Stimulated activated memory B cell treated with anti-CD40 and anti-IgM and Interleukin-4, amounts not matched to agents 10 μg/mL and 1 μg/mL and 100 μg/mL, for 72 hours (primary cell): ENCODE results near the gene NXF1.
"Not testable (repeated sequence)": the region's sequence is repeated elsewhere in the genome, so short reads cannot be mapped to it uniquely, and the experiment has no call there.

Source experiments
- ATAC-seq: fragments of 150-1000 bp; cut with Tn5 transposase; 2 replicates; pipeline ENCODE4 v1.10.0; 2021
- H3K27ac Mint-ChIP-seq: one replicate; pipeline ENCODE4 v1.8.0; 2022; ENCODE audit warnings: mild to moderate bottlenecking, mixed read lengths
- H3K27me3 Mint-ChIP-seq: one replicate; pipeline ENCODE4 v1.8.0; 2022; ENCODE audit warnings: mixed read lengths
- H3K36me3 Mint-ChIP-seq: one replicate; pipeline ENCODE4 v1.8.0; 2022; ENCODE audit warnings: mixed read lengths
- H3K4me1 Mint-ChIP-seq: one replicate; pipeline ENCODE4 v1.8.0; 2022; ENCODE audit warnings: mixed read lengths
- H3K4me3 Mint-ChIP-seq: one replicate; pipeline ENCODE4 v1.8.0; 2022; ENCODE audit warnings: mild to moderate bottlenecking, moderate library complexity, mixed read lengths
- H3K9me3 Mint-ChIP-seq: one replicate; pipeline ENCODE4 v1.8.0; 2022; ENCODE audit warnings: mixed read lengths

The NXF1 gene

GRCh38 chr11:62778441-62778840 is 26.8 kb downstream of the NXF1 start:
- no peak overlapping the region for H3K27ac Mint-ChIP-seq
- H3K36me3 Mint-ChIP-seq: peaks cover 45% of the 10 kb centered on the region
- H3K27me3 Mint-ChIP-seq: no peaks in the 10 kb centered on the region
- peaks cover 10% of the 10 kb centered on the region for H3K4me1 Mint-ChIP-seq
- no peaks in the 10 kb centered on the region for H3K9me3 Mint-ChIP-seq
- no peak overlapping the region for H3K4me3 Mint-ChIP-seq
- no peak for ATAC-seq

GRCh38 chr11:62777389-62777788 is 27.9 kb downstream of the NXF1 start:
- Mint-ChIP-seq H3K27ac (peak overlapping the region; percentile 55), H3K27me3 (no peaks in the 10 kb centered on the region), H3K9me3 (no peaks in the 10 kb centered on the region), H3K36me3 (peaks cover 38% of the 10 kb centered on the region), H3K4me3 (no peak overlapping the region), H3K4me1 (peaks cover 12% of the 10 kb centered on the region)
- ATAC-seq: no peak

GRCh38 chr11:62775646-62776045 is 29.6 kb downstream of the NXF1 start:
- Mint-ChIP-seq H3K4me1 (peaks cover 24% of the 10 kb centered on the region), H3K27me3 (no peaks in the 10 kb centered on the region), H3K9me3 (no peaks in the 10 kb centered on the region), H3K36me3 (peaks cover 37% of the 10 kb centered on the region), H3K27ac (peak overlapping the region; percentile 32), H3K4me3 (no peak overlapping the region)
- no peak for ATAC-seq

- H3K36me3 Mint-ChIP-seq: peaks cover 37% of the 10 kb centered on the region
- ATAC-seq: no peak
- no peak overlapping the region for H3K27ac Mint-ChIP-seq
- H3K9me3 Mint-ChIP-seq: no peaks in the 10 kb centered on the region
- no peaks in the 10 kb centered on the region for H3K27me3 Mint-ChIP-seq
- H3K4me3 Mint-ChIP-seq: no peak overlapping the region
- H3K4me1 Mint-ChIP-seq: peaks cover 36% of the 10 kb centered on the region
Measured at GRCh38 chr11:62774407-62774806, 30.8 kb downstream of the NXF1 start.

- H3K36me3 Mint-ChIP-seq: peaks cover 17% of the 10 kb centered on the region
- peak; percentile 94 for ATAC-seq
- H3K9me3 Mint-ChIP-seq: no peaks in the 10 kb centered on the region
- peaks cover 32% of the 10 kb centered on the region for H3K4me1 Mint-ChIP-seq
- H3K27ac Mint-ChIP-seq: peak within 1 kb of the TSS; percentile 99
- peak within 1 kb of the TSS; percentile 99 for H3K4me3 Mint-ChIP-seq
- no peaks in the 10 kb centered on the region for H3K27me3 Mint-ChIP-seq
Measured at GRCh38 chr11:62771144-62772021, 33.9 kb downstream of the NXF1 start, which contains the start of gene TAF6L. Gene TAF6L (plus strand): TSS chr11:62771396. CDS start chr11:62775784, 4,388 bp downstream.

GRCh38 chr11:62770778-62771143 is 34.5 kb downstream of the NXF1 start:
- H3K27ac Mint-ChIP-seq: peak overlapping the region; percentile 99
- H3K9me3 Mint-ChIP-seq: no peaks in the 10 kb centered on the region
- H3K4me3 Mint-ChIP-seq: peak overlapping the region; percentile 99
- peaks cover 11% of the 10 kb centered on the region for H3K36me3 Mint-ChIP-seq
- no peaks in the 10 kb centered on the region for H3K27me3 Mint-ChIP-seq
- peaks cover 32% of the 10 kb centered on the region for H3K4me1 Mint-ChIP-seq
- peak; percentile 25 for ATAC-seq

GRCh38 chr11:62760867-62761227 is 44.4 kb downstream of the NXF1 start:
- not testable (repeated sequence) for H3K27me3 Mint-ChIP-seq, H3K9me3 Mint-ChIP-seq, H3K36me3 Mint-ChIP-seq, ATAC-seq
- peak overlapping the region; percentile 91 for H3K27ac Mint-ChIP-seq
- H3K4me1 Mint-ChIP-seq: peaks cover 20% of the 10 kb centered on the region
- H3K4me3 Mint-ChIP-seq: peak overlapping the region; percentile 88

GRCh38 chr11:62757846-62758788 is 47.1 kb downstream of the NXF1 start:
- no peak overlapping the region for H3K27ac Mint-ChIP-seq
- ATAC-seq: no peak

GRCh38 chr11:62755086-62755615 is 50.1 kb downstream of the NXF1 start:
- H3K36me3 Mint-ChIP-seq: no peaks in the 10 kb centered on the region
- peaks cover 18% of the 10 kb centered on the region for H3K4me1 Mint-ChIP-seq
- no peaks in the 10 kb centered on the region for H3K9me3 Mint-ChIP-seq
- no peak overlapping the region for H3K27ac Mint-ChIP-seq
- peak overlapping the region; percentile 40 for H3K4me3 Mint-ChIP-seq
- H3K27me3 Mint-ChIP-seq: no peaks in the 10 kb centered on the region
- no peak for ATAC-seq

More at GRCh38 chr11:62757846-62758788, 47.1 kb downstream of the NXF1 start:
- Mint-ChIP-seq H3K4me3 (no peak overlapping the region), H3K4me1 (peaks cover 25% of the 10 kb centered on the region), H3K27me3 (no peaks in the 10 kb centered on the region), H3K36me3 (no peaks in the 10 kb centered on the region), H3K9me3 (no peaks in the 10 kb centered on the region)

- Mint-ChIP-seq H3K4me1 (peaks cover 23% of the 10 kb centered on the region), H3K36me3 (peaks cover 3% of the 10 kb centered on the region), H3K4me3 (peak within 1 kb of the TSS; percentile 88), H3K27me3 (no peaks in the 10 kb centered on the region), H3K9me3 (no peaks in the 10 kb centered on the region), H3K27ac (peak within 1 kb of the TSS; percentile 79)
- ATAC-seq: peak; percentile 99
Measured at GRCh38 chr11:62753736-62754603, 51.3 kb downstream of the NXF1 start, which contains the start of gene ZBTB3. Gene ZBTB3 (minus strand): TSS chr11:62754160. CDS start chr11:62753664, 496 bp downstream.

GRCh38 chr11:62752994-62753735 is 52.1 kb downstream of the NXF1 start:
- peak overlapping the region; percentile 88 for H3K4me3 Mint-ChIP-seq
- no peak for ATAC-seq
- no peaks in the 10 kb centered on the region for H3K27me3 Mint-ChIP-seq
- H3K9me3 Mint-ChIP-seq: no peaks in the 10 kb centered on the region
- H3K27ac Mint-ChIP-seq: peak overlapping the region; percentile 79
- H3K4me1 Mint-ChIP-seq: peaks cover 28% of the 10 kb centered on the region
- peaks cover 7% of the 10 kb centered on the region for H3K36me3 Mint-ChIP-seq

- peaks cover 7% of the 10 kb centered on the region for H3K36me3 Mint-ChIP-seq
- H3K4me3 Mint-ChIP-seq: no peak overlapping the region
- H3K27ac Mint-ChIP-seq: peak overlapping the region; percentile 79
- H3K27me3 Mint-ChIP-seq: no peaks in the 10 kb centered on the region
- no peaks in the 10 kb centered on the region for H3K9me3 Mint-ChIP-seq
- no peak for ATAC-seq
- H3K4me1 Mint-ChIP-seq: peaks cover 28% of the 10 kb centered on the region
Measured at GRCh38 chr11:62752177-62752785, 53.0 kb downstream of the NXF1 start.

GRCh38 chr11:62749931-62750330 is 55.3 kb downstream of the NXF1 start:
- ATAC-seq, H3K27me3 Mint-ChIP-seq, H3K27ac Mint-ChIP-seq, H3K9me3 Mint-ChIP-seq, H3K36me3 Mint-ChIP-seq, H3K4me3 Mint-ChIP-seq: not testable (repeated sequence)
- peaks cover 28% of the 10 kb centered on the region for H3K4me1 Mint-ChIP-seq
